Measurements from ENCODE around the gene SZT2. TPM values are rescaled to one million over a fixed set of nuclear protein-coding genes. Genes with fewer than 3 reads are reported as not detected.

Gene SZT2
- total and polyA plus RNA-seq, 2 of the 13 experiments (the other 11 are each of a cell fraction or from before 2014, with no cell fraction given), result 8.0 to 8.8 TPM

- TF ChIP-seq ZNF646 (CRISPR knock-in tag; IDR thresholded peaks at IDR 0.05) (no peak), SIX4 (CRISPR knock-in tag; IDR thresholded peaks at IDR 0.05) (no peak), HOXA7 (CRISPR knock-in tag; IDR thresholded peaks at IDR 0.05) (no peak)
Measured at GRCh38 chr1:43437031-43437973, 47.6 kb downstream of the SZT2 start (continued).

GRCh38 chr1:43438006-43438405, 48.3 kb downstream of the SZT2 start:
- ChIA-PET CTCF (ENCODE audit: low intra/inter-chr PET ratio, low total read pairs) (no interaction called here), POLR2A (no interaction called here)
- Histone ChIP-seq H3K4me2 (ENCODE audit: low read depth, low read length) (no peak overlapping the region), H4K20me1 (ENCODE audit: insufficient read depth, low read length) (no peaks in the 10 kb centered on the region), H3K9me3 (ENCODE audit: low read length) (no peaks in the 10 kb centered on the region), H3K79me2 (ENCODE audit: insufficient read depth, low read length) (no peaks in the 10 kb centered on the region), H3K4me3 (replicated peaks in 1 of 3; ENCODE audit: insufficient read depth in 1 of 3, low read depth in 2 of 3, low read length in 3 of 3) (no peak overlapping the region), H3K36me3 (replicated peaks in 1 of 2; ENCODE audit: control insufficient read depth in 1 of 2, insufficient read depth in 2 of 2, low read length in 2 of 2) (peaks cover 7 to 27% of the 10 kb centered on the region in 2 experiments; a peak in 4 of 5 replicates), H3K27ac (ENCODE audit: extremely low read length, insufficient read depth, low read length) (no peak overlapping the region), H3K4me1 (ENCODE audit: insufficient read depth, low read length) (no peaks in the 10 kb centered on the region), H2AFZ (ENCODE audit: low read length) (no peak overlapping the region), H3K27me3 (ENCODE audit: control insufficient read depth in 1 of 2, insufficient read depth in 2 of 2, low read length in 2 of 2) (no peaks in the 10 kb centered on the region), H3K9ac (ENCODE audit: insufficient read depth, low read depth, low read length) (no peak overlapping the region)
- no TSS peak for BruUV-seq (replicated peaks)
- intact Hi-C loops (cut with micrococcal nuclease; ENCODE audit: unreplicated experiment) (no loop called here), in situ Hi-C loops (cut with HindIII; ENCODE audit: extremely low pct_ligation_motif_present, low pct_unique_long_range_greater_than_20kb) (no loop called here)
- 97% methylated on average over 3 of the region's 3 CpGs for WGBS (ENCODE audit: low lambda C conversion rate)
- DNase-seq (ENCODE audit: low spot score) (no peak), ATAC-seq (no peak), FAIRE-seq (no peak)
- TF ChIP-seq ZHX2 (IDR thresholded peaks at IDR 0.05; ENCODE audit: low read depth), result no peak
- no peak for TF ChIP-seq ZHX2 (CRISPR knock-in tag; IDR thresholded peaks at IDR 0.05; ENCODE audit: borderline replicate concordance)
- TF ChIP-seq FOXP1 (IDR thresholded peaks at IDR 0.05), result no peak
- no peak for TF ChIP-seq FOXP1 (CRISPR knock-in tag; IDR thresholded peaks at IDR 0.05)
- no peak for TF ChIP-seq KMT2A (CRISPR knock-in tag; IDR thresholded peaks at IDR 0.05)
- TF ChIP-seq ZNF678 (CRISPR knock-in tag; IDR thresholded peaks at IDR 0.05), result no peak
